GM10847 (cell line): Measurements from ENCODE around the gene MEST.

Experiments
- POLR2A ChIP-seq: IDR thresholded peaks from 2 replicates; pipeline ENCODE4 v1.6.1; 2011; ENCODE audit not compliant: insufficient read length; ENCODE audit errors: extremely low read depth

Gene MEST, protein sequence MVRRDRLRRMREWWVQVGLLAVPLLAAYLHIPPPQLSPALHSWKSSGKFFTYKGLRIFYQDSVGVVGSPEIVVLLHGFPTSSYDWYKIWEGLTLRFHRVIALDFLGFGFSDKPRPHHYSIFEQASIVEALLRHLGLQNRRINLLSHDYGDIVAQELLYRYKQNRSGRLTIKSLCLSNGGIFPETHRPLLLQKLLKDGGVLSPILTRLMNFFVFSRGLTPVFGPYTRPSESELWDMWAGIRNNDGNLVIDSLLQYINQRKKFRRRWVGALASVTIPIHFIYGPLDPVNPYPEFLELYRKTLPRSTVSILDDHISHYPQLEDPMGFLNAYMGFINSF

GRCh38 chr7:130491841-130492522, at the start of gene MEST:
MEST (plus strand) TSS chr7:130492085; CDS start chr7:130492314, 229 bp downstream.
- no peak for TF ChIP-seq POLR2A

- no peak for TF ChIP-seq POLR2A
These were observed 49.3 kb upstream of the MEST start for GRCh38 chr7:130442601-130443000.

GRCh38 chr7:130444234-130444633, 47.7 kb upstream of the MEST start:
- no peak for TF ChIP-seq POLR2A

DNA sequence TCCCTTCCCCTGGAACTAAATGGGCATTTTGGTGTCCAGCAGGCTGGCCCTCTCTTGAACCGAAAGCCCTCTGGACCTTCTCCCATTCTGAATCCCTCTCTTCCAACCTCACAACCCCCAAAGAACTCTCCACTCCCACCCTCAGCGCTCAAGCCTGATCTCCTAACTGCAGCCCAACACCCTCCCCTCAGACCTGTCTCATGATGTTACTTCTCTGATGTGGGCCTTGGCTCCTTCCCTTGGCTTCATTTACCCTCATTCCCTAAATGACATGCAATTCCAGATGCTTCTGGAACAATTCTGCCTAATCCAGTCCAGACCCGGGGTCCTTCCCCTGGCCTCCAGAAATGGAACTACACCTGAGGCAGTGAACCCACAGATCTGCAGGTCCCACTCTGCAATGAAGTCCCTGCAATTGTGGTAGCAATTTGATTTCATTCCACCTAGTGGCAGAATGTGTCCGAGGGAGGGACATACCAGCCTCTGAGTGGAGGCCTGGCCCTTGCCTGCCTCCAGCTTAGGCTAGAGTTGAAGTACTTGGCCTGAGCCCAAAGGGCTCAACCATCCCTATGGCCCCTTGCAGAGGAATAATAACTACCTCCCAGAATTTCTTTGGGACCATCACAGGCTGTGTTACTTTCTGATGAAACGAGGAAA, 47.0 kb upstream of the MEST start:
- no peak for TF ChIP-seq POLR2A

GRCh38 chr7:130446259-130446658, 45.6 kb upstream of the MEST start:
- TF ChIP-seq POLR2A, result no peak

DNA sequence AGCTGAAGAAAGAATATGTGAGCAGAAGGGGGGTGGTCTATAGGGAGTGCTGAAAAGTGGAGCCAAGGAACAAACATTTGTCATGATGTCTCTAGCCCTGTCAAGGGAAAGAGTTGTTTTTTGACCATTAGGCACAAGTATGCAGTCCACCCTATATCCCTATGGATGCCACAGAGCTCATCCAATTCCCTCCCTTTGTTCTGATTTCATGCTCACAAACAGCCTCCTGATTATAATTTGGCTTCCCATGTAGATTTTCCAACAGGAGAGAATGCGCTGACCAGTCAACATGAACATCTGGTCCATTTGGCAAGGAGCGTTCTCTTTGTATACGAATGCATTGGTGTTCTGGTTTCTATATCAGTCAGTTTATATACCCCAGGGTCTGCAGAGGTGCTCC, 38.9 kb upstream of the MEST start:
- TF ChIP-seq POLR2A, result no peak

DNA sequence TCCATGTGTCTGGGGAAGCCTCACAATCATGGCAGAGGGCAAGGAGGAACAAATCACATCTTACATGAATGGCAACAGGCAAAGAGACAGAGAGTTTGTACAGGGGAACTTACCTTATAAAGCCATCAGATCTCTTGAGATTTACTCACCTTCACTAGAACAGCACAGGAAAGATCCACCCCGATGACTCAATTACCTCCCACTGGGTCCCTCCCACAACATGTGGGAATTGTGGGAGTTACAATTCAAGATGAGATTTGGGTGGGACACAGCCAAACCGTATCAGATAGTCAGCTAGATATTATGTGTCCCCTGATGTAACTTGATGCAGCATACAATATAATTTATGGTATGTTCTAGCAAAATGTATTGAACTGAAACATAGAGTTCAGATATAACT, 36.9 kb upstream of the MEST start:
- TF ChIP-seq POLR2A, result no peak

- no peak for TF ChIP-seq POLR2A
These were observed 33.6 kb upstream of the MEST start for GRCh38 chr7:130458257-130458656.

- no peak for TF ChIP-seq POLR2A
These were observed 30.6 kb upstream of the MEST start for GRCh38 chr7:130461272-130461671.

DNA sequence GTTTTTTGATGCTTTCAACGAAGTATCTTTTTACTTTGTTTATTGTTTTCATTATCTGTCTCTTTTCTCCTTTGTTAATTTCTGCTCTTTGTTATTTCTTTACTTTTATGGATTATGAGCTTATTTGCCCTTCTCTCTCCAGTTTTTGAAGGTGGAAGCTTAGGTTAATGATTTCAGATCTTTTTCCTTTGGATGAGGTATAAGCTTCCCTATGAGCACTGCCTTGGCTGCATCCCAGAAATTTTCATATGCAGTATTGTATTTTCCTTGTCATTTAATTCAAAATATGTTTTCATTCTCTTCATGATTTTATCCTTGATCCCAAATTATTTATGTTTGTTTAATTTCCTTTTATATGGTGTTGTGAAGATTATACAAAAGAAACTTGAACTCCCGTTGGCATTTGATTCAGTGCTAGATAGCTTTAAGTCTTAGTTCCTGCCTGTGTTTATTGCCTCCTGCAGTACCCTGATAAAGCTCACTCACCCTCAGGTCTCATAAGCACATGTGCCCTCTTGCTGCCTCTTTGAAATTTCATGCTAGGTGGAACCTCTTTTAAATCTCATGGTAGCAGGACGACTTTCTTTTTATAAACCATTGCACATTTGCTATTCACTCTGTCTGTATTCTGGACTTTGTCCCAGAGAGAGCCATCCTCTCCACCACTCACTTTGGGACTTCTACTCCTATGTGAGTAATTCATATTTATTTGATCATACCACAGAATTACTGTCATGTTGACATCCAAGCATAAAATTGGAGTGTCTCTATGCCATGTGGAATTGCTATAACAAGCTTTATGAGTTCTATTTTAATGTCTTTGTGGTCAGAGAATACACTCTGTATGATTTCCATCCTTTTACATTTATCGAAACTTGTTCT, 28.1 kb upstream of the MEST start:
- TF ChIP-seq POLR2A, result no peak

DNA sequence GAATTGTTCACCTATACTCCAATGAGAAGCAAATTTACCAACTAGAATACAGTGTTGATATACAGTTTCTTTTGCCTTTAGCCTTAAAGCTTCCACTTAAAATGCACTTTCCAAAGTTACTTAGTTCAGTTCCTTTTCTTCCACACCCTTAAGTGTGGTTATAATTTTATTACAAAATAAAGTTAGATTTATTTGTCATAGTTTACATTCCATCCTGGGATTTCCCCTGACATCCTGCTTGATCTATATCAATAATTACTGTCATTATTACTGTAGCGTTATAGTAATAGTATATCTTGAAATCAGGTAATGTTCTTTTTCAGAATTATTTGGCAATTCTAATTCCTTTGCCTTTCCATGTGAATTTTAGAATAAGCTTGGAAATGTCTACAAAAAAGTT, 23.3 kb upstream of the MEST start:
- no peak for TF ChIP-seq POLR2A

DNA sequence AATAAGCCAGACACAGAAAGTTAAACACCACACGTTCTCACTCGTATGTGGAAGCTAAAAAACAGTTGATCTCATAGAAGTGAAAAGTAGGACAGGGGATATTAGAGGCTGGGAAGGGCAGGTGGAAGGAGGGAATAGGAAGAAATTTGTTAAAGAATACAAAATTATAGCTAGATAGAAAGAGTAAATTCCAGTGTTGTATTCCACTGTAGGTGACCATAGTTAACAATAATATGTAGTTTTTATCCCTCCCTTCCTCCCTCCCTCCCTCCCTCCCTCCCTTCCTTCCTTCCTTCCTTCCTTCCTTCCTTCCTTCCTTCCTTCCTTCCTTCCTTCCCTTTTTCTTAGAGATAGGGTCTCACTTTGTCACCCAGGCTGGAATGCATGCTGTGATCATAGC, 19.9 kb upstream of the MEST start:
- no peak for TF ChIP-seq POLR2A

DNA sequence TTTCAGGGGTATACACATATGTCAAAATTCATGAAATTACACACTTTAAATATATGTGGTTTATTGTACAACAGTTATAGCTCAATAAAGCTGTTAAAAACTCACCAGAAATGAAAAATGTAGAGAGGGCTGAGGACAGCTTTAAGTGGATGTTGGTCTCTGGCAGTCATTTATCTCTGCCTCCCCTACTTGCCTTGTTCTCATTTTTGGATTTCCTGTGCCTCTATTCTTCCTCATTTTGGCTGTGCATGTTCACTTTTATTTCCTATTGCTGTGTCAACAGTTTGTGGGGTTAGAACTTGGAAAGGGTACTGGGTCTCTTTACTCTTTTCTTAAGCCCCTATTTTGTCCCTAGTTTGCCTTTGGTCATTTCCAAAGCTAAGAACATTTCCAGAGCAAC, 18.6 kb upstream of the MEST start:
- no peak for TF ChIP-seq POLR2A

GRCh38 chr7:130473876-130474275, 18.0 kb upstream of the MEST start:
- TF ChIP-seq POLR2A, result no peak

DNA sequence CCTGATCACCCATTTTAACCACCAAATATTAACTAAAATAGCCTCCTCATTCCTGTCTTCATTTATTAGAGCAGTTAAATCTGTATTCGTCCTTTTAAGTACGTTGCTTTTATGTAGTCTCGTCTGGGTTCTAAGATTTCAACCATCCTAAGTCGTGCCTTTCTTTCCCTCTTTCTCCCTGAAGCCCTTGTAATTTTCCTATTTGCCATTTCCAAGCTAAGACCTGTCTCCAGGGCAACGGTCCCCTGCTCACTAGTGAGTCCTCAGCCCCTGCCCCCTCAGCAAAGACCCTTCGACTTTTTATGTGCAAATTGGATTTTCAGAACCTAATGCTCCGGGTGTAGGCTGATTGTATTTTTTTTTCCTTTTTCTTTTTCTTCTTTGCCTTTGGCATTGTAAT, 16.1 kb upstream of the MEST start:
- TF ChIP-seq POLR2A, result no peak
